GM12892 (cell line): ENCODE results near the gene EMX1.

Experiments
- POLR2A ChIP-seq: IDR thresholded peaks from 2 replicates; pipeline ENCODE4 v1.6.1; 2011; ENCODE audit warnings: low read depth, low read length, control low read depth
- TAF1 ChIP-seq: IDR thresholded peaks from 2 replicates; pipeline ENCODE4 v1.6.1; 2011; ENCODE audit warnings: low read depth, mild to moderate bottlenecking, control low read depth, low read length, borderline replicate concordance

DNA sequence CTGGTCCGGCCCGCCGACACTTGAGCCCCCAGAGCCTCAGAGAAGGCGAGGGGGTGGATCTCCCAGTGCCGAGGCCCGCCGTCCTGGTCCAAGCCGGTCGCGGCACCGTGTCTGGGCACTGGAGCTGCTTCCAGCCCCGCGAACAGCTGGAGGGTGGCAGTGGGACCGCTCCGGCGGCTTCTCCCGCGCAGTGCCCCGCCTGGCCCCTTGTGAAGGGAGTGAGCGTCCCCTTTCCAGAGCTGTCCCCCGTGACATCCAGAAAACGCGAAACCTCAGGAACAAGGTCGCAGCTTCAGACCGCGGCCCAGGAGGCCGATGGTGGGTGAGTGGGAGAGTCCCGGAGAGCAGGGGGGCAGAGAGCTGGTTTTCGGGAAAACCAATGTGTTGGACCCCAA is 579 bp upstream of the EMX1 start:
- TF ChIP-seq POLR2A = no peak
- no peak for TF ChIP-seq TAF1
